HG03039 (cell line): ENCODE data around the gene CCM2L.
"Not testable (repeated sequence)": the region's sequence is repeated elsewhere in the genome, so short reads cannot be mapped to it uniquely, and the experiment has no call there.

Source experiments
- ATAC-seq: cut with Tn5 transposase; IDR thresholded peaks from one replicate; pipeline ENCODE4 v1.9.1; 2021; ENCODE audit warnings: mild to moderate bottlenecking, moderate library complexity; ENCODE audit not compliant: unreplicated experiment

The CCM2L gene

GRCh38 chr20:32028647-32029372 is 18.6 kb downstream of the CCM2L start:
- no peak for ATAC-seq

- ATAC-seq = no peak
Observed at GRCh38 chr20:32029561-32029960, 19.3 kb downstream of the CCM2L start.

- ATAC-seq = no peak
Observed at GRCh38 chr20:32031007-32031958, 21.0 kb downstream of the CCM2L start.

GRCh38 chr20:32033316-32033715 is 23.1 kb downstream of the CCM2L start:
- no peak for ATAC-seq

- not testable (repeated sequence) for ATAC-seq
Observed at GRCh38 chr20:32033721-32034120, 23.5 kb downstream of the CCM2L start.

GRCh38 chr20:32034581-32035425 is 24.6 kb downstream of the CCM2L start:
- no peak for ATAC-seq

GRCh38 chr20:32035426-32035779 is 25.2 kb downstream of the CCM2L start:
- no peak for ATAC-seq

GRCh38 chr20:32036252-32036651 is 26.0 kb downstream of the CCM2L start:
- no peak for ATAC-seq

GRCh38 chr20:32036716-32037485 is 26.7 kb downstream of the CCM2L start:
- ATAC-seq = no peak

GRCh38 chr20:32037929-32038328 is 27.7 kb downstream of the CCM2L start:
- ATAC-seq = no peak

GRCh38 chr20:32040142-32040953 is 30.1 kb downstream of the CCM2L start:
- ATAC-seq = no peak

- ATAC-seq = no peak
Observed at GRCh38 chr20:32045999-32046398, 35.8 kb downstream of the CCM2L start.

GRCh38 chr20:32050324-32050841 is 40.1 kb downstream of the CCM2L start:
- no peak for ATAC-seq

GRCh38 chr20:32050851-32051556 is 40.8 kb downstream of the CCM2L start:
- ATAC-seq = no peak

- no peak for ATAC-seq
Observed at GRCh38 chr20:32051720-32052089, 41.5 kb downstream of the CCM2L start.

GRCh38 chr20:32052090-32052777 is 42.0 kb downstream of the CCM2L start, which contains the start of gene HCK:
Gene HCK, plus strand, starts transcription at chr20:32052242.
- peak; percentile 52 for ATAC-seq

- no peak for ATAC-seq
Observed at GRCh38 chr20:32052778-32053362, 42.6 kb downstream of the CCM2L start.

GRCh38 chr20:32053648-32054047 is 43.4 kb downstream of the CCM2L start:
- no peak for ATAC-seq
